NCI-H2171 (cell line): ENCODE data around the gene SH3PXD2A.

Experiments used
- DNase-seq: peaks from one replicate; lab custom pipeline; 2025; lab: John Stamatoyannopoulos, UW

The SH3PXD2A gene

DNA sequence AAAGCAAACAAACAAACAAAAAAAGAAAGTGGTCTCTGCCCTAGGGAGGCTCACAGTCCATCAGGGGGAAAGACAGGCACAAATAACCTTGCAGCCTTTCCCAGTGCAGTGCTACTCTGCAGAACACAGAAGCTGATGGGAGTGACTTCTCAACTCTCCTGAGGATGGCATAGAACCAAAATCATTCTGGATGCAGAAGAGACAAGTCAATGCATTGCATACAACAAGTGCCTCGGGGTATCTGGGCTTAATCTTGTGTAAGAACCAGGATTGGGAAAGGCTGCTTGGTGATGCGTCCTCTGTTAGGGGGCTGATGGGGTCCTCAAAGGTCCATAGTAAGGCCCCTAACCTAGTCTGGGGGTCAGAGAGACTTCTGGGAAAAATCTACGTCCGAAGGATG lies 293.0 kb downstream of the SH3PXD2A start:
- DNase-seq = no peak

DNA sequence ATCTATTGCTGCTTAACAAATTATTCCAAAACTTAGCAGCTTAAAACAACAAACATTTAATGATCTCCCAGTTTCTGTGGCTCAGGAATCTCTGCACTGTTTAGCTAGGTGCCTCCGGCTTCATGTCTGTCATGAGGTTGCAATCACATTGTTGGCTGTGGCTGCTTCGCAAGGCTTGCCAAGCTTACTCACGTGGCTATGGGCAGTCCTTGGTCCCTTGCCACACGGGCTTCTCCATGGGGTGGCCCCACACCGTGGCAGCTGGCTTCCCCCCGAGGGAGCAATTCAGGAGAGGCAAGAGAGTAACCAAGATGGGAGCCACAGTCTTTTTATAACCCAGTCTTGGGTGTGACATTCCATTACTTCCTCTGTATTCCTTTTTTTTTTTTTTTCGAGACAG lies 294.5 kb downstream of the SH3PXD2A start:
- no peak for DNase-seq

DNA sequence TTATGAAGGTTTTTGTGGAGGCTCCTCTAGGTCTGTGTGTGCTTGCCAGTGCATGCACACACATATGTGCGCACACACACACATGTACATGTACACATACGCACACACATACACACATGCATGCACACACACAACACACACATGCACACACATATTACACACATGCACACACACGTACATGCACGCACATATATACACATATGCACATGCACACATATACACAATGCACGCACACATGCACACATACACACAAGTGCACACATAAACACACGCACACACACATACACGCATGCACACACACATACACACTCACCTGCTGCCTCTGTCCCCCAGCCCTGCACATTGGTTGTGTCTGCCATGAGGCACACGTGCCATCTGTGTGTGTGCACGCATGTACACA lies 295.6 kb downstream of the SH3PXD2A start:
- no peak for DNase-seq

DNA sequence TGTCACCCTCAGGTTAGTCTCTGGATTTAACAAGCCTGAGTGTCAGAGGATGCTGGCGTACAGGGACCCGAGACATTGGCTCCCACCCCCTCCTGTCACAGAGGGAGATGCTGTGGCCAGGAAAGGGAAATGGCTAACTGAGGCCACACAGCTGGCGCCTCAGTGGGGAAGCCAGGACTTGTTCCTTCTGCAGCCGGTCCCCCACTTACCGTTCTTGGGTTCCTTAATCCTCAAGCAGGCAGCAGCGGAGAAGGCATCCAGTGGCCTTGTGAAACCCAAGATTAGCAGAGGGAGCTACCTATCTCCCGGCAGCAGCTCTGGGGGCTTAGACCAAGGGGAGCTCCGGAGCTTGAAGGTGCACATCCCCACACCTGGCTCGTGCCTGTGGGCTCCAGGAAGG lies 296.5 kb downstream of the SH3PXD2A start:
- no peak for DNase-seq

DNA sequence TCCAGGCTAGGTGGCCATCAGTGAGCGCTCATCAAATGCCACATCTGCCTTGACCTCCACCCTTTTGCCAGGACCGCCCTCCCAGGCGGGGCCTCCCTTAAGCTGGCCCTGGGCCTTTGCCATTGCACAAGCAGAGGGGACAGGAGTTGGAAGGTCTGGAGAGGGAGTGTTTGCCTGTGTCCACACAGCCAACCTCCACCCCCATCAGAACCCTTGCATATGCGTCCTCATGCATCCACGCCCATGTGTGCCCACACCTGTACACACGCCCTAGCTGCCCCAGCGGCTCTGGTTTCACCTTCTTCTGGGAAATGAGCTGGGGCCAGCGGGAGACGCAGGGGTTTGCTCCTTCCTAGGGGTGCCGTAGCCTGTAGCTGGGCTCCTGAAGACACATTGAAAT lies 297.9 kb downstream of the SH3PXD2A start:
- no peak for DNase-seq

DNA sequence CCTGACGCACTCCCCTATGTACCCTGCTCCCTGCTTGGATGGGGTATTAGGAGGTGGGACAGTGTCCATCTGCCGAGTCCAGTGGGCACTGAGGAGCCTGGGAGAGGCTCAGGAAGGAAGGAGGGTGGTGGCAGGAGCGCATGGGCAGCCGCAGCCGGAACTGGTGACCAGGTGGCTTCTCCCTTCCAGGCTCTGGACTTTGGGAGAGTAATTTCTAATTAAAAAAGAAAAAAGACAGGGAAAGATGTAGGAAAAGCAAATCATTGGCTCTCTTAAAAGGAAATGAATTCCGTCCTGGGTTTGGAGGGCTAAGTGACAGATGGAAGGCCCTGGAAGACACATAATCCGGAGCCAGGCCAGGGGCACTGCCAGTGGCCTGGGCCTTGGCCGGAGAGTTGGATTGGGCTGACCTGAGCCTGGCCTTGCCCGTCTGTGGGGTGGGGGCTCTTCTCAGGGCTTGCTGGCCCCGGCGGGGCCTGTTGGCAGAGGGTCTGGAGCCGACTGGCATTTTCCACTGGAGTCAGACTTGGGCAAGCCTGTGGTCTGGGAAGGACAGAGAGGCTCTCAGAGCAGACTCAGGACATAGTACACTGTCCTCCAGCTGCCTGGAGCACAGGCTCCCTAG lies 298.9 kb downstream of the SH3PXD2A start:
- DNase-seq = no peak

DNA sequence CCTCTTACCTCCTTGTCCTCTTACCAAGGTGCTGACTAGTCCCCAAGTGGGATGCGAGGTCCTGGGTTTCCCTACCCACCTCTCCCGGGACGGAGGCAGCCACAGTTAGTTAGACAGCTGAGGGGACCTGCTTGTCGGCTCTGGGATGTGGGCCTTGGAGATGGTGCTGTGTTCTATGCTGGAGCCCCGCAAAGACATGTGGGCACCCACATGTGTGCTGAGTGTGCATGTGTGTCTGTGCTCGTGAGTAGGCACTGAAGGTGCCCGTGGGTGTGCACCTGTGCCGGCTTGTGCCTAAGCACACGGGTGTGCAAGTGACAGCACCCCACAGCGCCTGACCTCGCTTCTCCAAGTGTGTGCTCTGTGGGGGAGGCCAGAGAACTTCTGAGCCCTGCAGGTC lies 299.7 kb downstream of the SH3PXD2A start:
- no peak for DNase-seq

DNA sequence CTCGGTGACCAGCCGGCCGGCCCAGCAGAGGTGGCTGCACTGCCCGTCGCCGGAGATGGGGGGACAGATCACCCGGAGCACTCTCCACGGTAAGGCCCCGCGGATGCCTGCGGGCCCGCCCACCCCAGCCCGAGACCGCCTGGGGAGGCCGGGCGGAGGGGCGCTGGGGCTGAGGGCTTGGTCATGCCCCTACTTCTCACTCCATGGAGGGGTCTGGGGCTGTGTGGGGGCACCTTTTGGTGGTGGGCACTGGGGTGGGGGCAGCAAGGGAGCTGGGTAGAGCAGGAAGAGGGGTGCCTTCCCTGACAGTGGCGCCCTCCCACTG lies 300.1 kb downstream of the SH3PXD2A start:
- no peak for DNase-seq

DNA sequence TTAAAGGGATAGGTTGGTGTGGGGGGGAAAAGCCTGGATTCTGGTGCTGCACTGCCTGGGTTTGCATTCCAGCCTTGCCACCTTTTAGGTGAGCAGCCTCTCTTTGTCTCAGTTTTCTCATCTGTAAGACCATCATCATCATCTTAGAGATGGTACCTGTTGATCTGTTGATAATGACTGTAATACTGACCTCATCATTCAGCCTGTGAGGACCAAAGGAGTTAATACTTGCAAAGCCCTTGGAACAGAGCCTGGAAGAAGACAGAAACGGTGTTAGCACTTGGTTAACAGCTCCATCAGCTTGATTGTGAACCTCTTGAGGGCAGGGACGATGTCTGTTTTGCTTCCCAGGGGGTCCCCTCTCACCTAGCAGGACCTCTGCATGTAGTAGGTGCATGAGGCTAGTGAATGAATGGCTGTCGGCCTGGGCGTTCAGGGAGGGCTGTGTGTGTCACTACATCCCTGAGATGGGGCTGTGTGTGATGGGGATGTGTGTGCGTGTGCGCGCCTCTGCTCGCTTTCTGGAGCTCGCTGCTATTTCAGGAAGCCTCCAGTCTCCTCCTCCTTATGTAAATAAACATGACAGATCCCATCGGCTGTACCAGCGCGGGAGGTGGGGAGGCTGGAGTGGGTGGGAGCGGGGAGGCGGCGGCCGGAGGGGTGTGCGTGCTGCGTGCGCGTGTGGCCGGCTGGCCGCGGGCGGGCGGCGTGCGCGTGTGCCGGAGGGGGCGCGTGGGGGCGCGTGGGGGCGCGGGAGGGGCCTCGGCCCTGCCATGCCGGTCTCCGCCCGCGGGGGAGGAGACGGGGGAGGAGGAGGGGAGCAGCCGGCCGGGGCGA lies 300.7 kb downstream of the SH3PXD2A start:
- DNase-seq = peak; percentile 55

DNA sequence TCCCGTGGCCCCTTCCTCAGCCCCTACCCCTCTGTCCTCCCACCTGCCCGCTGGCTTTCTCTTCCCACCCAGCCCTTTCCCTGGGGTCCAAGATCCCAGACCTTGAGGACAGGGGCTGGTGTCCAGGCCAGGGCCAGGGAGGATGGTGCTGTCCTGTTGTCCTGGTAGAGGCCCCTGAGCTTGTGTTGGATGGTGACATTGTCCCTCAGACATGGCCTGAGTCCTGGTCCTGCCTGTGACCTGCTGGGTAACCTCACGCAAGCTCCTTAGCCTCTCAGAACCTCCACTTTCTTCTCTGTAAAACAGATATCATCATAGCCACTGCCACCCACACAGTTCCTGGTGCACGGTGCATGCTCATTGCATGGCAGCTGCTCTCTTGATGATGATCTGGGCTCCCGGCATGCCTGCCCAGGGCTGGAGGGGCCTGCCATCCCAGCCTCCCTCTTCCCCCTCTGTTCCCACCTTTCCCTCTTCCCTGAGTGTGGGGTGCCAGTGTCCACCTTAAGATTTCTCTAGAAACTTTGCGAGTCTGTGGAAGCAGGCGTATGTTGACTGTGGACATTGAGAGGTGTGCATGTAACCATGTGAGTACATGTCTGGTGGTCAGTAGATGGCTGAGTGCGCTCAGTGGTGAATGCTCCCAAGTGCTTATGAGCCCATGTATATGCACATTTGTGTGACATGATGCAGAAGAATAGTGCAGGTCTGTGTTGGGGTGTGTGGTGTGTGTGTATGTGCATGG lies 301.5 kb downstream of the SH3PXD2A start:
- DNase-seq = no peak

DNA sequence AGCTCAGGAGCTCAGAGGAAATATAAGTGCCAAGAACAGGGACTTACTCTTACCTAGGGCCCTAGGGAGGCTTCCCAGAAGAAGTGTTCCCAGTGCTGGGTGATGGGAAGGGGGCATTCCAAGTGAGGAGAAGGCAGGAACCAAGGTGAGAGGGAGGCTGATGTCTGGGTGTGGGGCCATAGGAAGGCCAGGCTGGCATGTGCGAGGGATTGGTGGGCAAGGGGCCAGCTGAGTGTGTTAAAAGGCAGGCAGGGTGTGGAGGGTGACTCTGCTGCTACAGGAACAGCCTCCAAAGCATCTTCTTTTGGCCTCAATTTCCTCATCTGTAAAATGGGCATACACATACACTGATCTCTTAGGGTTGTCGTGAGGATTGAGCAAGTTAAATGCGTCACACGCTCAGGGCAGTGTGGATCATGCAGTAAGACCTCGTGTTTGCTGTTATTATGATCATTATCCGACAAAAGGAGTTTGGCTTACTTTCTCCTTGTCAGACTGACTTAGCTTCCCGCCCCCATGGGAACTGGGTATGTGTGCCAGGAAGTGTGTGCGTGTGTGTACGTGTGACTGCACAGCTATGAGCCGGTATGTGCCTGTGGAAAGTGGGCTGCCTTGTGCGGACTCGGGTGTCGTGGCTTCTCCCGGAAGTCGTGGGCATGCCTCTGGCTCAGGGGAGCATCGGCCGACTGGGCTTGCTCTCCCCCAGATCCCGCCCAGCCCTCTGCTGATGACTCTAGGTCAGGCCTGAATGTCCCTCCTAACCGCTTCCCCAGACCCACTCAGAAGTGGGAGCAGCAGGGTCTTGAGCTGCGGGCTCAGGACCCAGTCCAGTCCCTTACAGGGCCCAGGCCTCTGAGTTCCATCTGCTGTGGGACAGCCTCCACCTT lies 302.3 kb downstream of the SH3PXD2A start:
- no peak for DNase-seq

DNA sequence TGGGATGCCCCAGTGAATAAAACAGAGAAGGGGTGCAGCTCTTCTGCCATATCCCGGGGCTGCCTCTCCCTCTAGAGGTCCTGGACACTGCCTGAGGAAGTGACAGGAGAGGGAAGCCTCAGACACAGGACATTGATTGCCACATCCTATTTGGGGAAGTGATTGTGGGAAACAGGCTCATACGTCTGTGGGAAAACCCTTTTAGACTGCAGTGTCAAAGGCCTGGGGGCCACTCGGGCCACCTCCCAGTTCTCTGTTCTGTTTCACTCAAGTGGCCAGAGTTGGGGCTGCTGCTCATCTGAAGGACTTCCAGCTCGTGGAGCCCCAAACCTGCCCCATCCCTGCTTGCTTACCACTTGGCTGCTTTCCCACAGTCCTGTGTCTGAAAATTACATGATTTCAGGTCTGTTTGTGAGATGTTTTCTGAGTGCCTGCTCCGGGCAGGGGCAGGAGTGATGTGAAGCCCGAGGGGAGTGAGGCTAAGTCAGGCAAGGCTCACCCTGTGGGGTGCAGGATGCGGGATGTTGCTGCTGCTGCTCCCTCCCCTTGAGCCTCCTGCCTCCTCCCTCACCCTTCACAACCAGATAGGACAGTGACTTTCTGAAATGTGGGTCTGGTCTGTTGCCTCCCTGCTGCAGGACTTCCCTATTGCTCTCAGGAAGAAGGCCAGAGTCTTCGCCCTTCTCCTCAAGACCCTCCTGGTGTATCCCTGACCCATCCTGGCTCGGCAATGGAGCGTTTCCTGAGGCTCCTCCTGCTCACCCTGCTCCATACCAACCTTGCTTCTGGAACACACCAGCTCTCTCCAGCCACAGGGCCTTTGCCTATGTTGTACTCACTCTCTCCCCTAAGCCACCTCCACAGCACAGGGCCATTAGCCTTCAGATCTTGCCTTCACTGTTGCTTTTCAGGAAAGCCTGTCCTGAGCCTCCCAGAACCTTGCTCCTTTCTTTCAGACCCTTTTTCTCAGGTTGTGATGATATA lies 303.5 kb downstream of the SH3PXD2A start:
- no peak for DNase-seq

DNA sequence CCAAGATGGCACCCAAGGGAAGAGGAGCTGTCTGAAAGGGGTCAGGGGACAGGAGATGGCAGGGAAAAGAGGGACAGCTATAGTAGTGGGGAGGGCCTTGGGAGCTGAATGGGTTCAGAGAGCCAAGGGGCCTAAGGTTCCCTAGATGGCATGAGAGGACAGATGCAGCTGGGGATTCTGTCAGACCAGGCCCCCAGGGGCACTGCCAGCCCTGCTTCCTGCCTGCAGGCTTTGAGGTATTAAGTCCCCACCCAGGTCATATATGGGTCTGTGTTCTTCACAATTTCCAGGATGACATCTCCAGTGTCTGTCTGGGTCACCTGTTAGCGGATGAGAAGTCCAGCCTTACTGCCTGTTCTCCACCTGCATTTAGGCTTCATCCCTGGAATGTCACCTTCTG lies 305.1 kb downstream of the SH3PXD2A start:
- DNase-seq = no peak

DNA sequence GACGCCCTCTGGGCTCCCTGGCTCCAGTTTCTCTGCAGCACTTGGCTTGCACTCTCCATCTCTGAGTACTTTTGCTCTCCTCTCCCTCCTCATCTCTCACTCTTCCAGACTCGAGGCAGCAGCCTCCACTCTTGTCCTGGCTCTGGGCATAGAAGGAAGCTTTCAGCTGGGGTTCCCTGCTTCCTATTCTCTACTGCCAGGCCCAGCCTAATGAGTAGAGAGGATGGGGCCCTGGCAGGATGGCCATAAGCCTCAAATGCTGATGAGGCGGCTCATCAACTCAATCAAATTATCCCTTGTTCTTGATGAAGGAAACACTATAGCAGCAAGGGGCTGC lies 306.1 kb downstream of the SH3PXD2A start:
- no peak for DNase-seq

DNA sequence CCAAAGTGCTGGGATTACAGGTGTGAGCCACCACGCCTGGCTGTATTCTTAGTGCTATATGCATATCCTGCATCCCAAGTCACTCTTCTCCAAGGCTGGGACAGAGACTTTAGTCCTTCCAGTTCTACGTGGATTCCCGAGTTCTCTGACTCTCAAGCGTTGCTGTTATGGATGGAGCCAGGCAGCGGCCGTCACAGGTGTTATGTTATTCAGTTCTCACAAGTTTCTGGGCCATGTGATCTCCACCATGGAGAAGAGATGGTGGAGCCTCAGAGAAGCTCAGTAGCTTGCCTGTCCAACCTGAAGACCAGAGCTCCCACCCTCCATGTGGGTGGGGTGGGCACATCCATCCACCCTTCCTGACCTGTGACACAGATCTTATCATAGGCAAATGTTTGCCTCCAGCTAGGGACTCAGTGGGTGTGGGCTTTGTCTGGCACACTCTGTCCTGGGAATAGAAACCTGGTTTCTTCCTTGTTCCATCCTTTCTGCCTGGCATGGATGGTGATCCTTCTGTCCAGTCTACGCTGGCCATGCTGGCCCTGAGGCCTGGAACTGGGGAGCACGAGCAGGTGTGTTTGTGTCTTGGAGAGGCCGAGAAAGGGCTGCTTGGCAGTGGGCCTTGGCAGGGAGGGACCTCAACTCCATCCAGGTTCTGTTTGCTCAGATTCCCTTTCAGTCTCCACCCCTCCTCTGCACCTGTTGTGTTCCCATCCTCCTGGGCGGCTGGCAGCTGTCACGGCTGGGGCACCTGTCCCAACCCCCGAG lies 306.6 kb downstream of the SH3PXD2A start:
- DNase-seq = peak; percentile 74

DNA sequence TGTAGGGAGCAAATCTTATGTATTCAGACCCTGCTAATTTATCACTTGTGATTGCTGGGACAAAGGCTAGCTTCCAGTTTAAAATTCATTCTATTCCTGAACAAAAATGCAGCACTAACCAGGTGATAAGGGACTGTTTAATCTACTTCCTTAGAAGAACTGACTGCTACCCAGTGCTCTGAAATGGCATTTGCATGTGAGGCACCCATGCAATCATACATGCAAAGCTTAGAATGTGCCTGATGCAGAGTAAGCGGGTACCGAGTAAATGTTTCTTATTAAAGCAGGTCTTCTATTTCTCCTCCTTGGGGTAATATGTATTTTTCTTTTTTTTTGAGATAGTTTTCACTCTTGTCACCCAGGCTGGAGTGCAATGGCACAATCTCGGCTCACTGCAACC lies 307.4 kb downstream of the SH3PXD2A start:
- no peak for DNase-seq

DNA sequence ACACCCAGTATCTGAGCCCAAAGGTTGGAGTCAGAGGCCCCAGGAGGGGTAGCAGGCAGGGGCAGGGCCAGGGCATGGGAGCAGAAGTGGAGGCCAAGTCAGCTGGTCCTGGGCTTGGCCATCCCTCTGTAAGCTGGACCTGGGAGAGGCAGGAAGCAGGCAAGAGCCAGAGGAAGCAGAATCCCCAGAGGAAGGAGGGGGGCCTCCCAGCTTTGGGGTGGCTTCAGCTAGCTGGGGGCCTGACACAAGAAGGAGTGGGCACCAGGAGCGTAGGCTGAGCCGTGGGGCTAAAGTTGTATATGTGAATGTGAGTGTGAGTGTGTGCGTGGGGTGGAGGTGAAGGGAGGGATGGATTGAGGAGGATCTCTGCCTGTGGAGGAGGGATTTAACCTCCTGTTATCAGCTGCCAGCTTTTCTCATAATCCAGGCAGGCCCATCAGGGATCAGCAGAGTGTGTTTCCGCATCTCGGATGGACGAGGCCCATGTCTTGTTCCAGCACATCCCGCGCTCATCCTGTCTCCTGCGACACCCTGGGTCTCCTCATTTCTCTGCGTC lies 307.9 kb downstream of the SH3PXD2A start:
- no peak for DNase-seq

DNA sequence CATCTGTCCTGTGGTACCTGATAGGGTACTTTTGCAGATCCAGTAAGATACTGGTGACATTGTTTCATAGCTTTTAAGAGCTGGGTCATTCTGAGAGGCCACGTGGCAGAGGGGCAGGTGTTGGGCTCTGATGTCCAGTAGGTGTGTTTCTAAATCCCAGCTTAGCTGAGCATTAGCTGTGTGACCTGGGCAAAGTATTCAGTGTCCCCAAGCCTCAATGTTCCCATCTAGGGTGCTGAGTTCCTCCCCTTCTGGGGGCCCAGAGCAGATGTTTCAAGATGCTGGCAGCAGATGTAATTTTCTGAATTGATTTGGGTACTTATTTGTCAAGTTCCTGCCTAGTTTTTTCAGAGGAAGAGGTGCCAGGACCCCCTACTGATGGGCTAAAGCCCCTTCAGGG lies 309.0 kb downstream of the SH3PXD2A start:
- DNase-seq = no peak

DNA sequence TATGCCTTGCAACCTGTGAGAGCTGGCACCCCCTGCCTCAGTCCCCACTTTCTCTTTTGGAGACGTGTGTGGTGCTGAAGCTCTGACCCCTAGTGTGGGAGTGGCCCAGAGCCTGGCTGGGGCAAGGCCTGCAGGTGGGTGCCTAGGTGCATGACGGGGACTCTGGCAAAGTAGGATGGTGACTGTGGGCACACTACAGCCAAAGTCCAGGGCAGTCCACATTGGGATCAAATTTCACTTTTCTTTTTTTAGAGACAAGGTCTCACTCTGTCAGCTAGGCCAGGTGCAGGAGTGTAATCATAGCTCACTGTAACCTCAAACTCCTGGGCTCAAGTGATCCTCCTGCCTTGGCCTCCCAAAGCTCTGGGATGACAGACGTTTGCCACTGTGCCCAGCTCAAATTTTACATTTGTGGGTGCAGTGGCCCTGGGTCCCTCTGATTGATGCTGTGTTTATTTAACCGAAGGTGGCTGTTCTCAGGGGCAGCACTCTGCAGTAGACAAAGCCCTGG lies 309.6 kb downstream of the SH3PXD2A start:
- DNase-seq = no peak

DNA sequence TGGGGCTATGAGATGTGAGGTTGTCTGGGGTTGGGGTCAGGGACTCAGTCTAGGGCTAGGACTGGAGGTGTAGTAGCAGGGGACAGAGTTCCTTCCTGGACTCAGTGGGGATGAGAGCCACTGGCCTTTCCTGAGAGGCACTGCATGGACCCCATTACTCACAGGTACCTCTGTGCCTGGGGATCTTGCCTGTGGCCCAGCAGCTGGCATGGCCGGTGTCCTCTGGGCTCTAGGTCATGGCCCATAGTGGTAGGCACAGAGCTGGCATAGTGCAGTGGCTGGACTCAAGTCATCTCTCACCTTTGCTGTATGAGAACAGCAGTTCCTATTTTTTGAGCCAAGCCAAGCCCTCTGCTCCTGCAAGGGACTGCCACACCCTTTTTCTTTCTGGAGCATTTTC lies 310.0 kb downstream of the SH3PXD2A start:
- no peak for DNase-seq
